HL-60 (cell line): ENCODE data around the gene ASXL1.

Experiments used
- DNase-seq, 2 experiments: peaks; one replicate each; pipeline ENCODE4 v3.0.0-alpha.2; 2010 to 2020; ENCODE audit warnings: low read depth in 1 of 2, low spot score in 1 of 2
- H3K27ac ChIP-seq: fragments of 250-450 bp; sonication (Bioruptor Pico); replicated peaks from 2 replicates; pipeline ENCODE4 v1.5.1; 2020; ENCODE audit warnings: mild to moderate bottlenecking, moderate library complexity
- H3K27me3 ChIP-seq: fragments of 250-450 bp; sonication (Bioruptor Pico); 2 replicates; pipeline ENCODE4 v1.5.1; 2021; ENCODE audit warnings: mild to moderate bottlenecking, moderate library complexity; ENCODE audit not compliant: insufficient read depth, poor library complexity, severe bottlenecking
- H3K4me3 ChIP-seq: replicated peaks from 2 replicates; pipeline ENCODE4 v1.5.1; 2011; ENCODE audit warnings: mild to moderate bottlenecking, control low read depth, low read length; ENCODE audit not compliant: insufficient read depth
- CTCF ChIP-seq: IDR thresholded peaks from one replicate; pipeline ENCODE4 v1.5.1; 2011; ENCODE audit warnings: low read length, control low read depth, inconsistent platforms; ENCODE audit not compliant: insufficient read depth
- GABPA ChIP-seq: IDR thresholded peaks from 2 replicates; pipeline ENCODE4 v1.6.1; 2012; ENCODE audit warnings: low read depth
- POLR2AphosphoS5 ChIP-seq: IDR thresholded peaks from 2 replicates; pipeline ENCODE4 v1.6.1; 2012; ENCODE audit warnings: low read depth
- REST ChIP-seq: IDR thresholded peaks from 2 replicates; pipeline ENCODE4 v1.6.1; 2012; ENCODE audit warnings: low read depth; ENCODE audit not compliant: insufficient replicate concordance
- SPI1 ChIP-seq: IDR thresholded peaks from 2 replicates; pipeline ENCODE4 v1.6.1; 2012; ENCODE audit warnings: low read depth, mild to moderate bottlenecking, borderline replicate concordance

ASXL1 gene

GRCh38 chr20:32449057-32449889, 91.1 kb downstream of the ASXL1 start:
- peak in 1 of 2 experiments; percentile 29 for DNase-seq
- Histone ChIP-seq H3K27me3 (no peaks in the 10 kb centered on the region), H3K27ac (no peak overlapping the region; the same call in 1 of the 2 replicates), H3K4me3 (no peak overlapping the region)
- no peak for TF ChIP-seq SPI1

- H3K4me3 ChIP-seq = no peak overlapping the region
- TF ChIP-seq REST (no peak), CTCF (no peak), POLR2AphosphoS5 (no peak), GABPA (no peak), SPI1 (no peak)
- H3K27ac ChIP-seq = peak overlapping the region; percentile 16; the same call in 1 of the 2 replicates
- no peaks in the 10 kb centered on the region for H3K27me3 ChIP-seq
- DNase-seq = no peak
Observed at GRCh38 chr20:32449890-32450401, 91.8 kb downstream of the ASXL1 start.

GRCh38 chr20:32450484-32451061, 92.4 kb downstream of the ASXL1 start:
- Histone ChIP-seq H3K4me3 (no peak overlapping the region), H3K27ac (0 out of 2 replicates have a peak overlapping the region, but pooled peaks have one; percentile 16), H3K27me3 (no peaks in the 10 kb centered on the region)
- TF ChIP-seq REST (no peak), GABPA (no peak), POLR2AphosphoS5 (no peak), SPI1 (no peak), CTCF (no peak)
- no peak for DNase-seq

- no peaks in the 10 kb centered on the region for H3K27me3 ChIP-seq
- no peak overlapping the region for H3K27ac ChIP-seq
- no peak for TF ChIP-seq POLR2AphosphoS5
- TF ChIP-seq REST = no peak
- no peak for TF ChIP-seq GABPA
- TF ChIP-seq SPI1 = no peak
- TF ChIP-seq CTCF = no peak
- no peak overlapping the region for H3K4me3 ChIP-seq
- no peak for DNase-seq
Observed at GRCh38 chr20:32451340-32451681, 93.2 kb downstream of the ASXL1 start.
